HepG2 (cell line): ENCODE data around the gene AP3D1. TPM values are rescaled to one million over a fixed set of nuclear protein-coding genes. Genes with fewer than 3 reads are reported as not detected.

Source experiments
- ARNT2 ChIP-seq: sonication (generic); formaldehyde crosslinking; IDR thresholded peaks from 2 replicates; pipeline ENCODE4 v1.8.0; 2022; ENCODE audit warnings: mild to moderate bottlenecking, low read depth, missing genetic modification reagents, moderate library complexity
- LBX2 ChIP-seq: sonication (generic); formaldehyde crosslinking; IDR thresholded peaks from 2 replicates; pipeline ENCODE4 v1.5.0; 2020; ENCODE audit warnings: missing genetic modification reagents, mild to moderate bottlenecking, borderline replicate concordance
- MED13 ChIP-seq: sonication (generic); formaldehyde crosslinking; IDR thresholded peaks from 2 replicates; pipeline ENCODE4 v1.5.0; 2020; ENCODE audit warnings: missing genetic modification reagents
- MXD1 ChIP-seq: sonication (generic); formaldehyde crosslinking; IDR thresholded peaks from 2 replicates; pipeline ENCODE4 v1.4.0; 2020; ENCODE audit warnings: mild to moderate bottlenecking, missing genetic modification reagents
- NCOA2 ChIP-seq: sonication (generic); formaldehyde crosslinking; IDR thresholded peaks from 2 replicates; pipeline ENCODE4 v1.8.0; 2022; ENCODE audit warnings: inconsistent platforms
- ZBTB3 ChIP-seq: sonication (generic); formaldehyde crosslinking; IDR thresholded peaks from 2 replicates; pipeline ENCODE4 v1.4.0; 2020; ENCODE audit warnings: low read depth, mild to moderate bottlenecking, moderate library complexity, missing genetic modification reagents, borderline replicate concordance
- ZNF282 ChIP-seq: fragments of 450-650 bp; IDR thresholded peaks from 2 replicates; pipeline ENCODE4 v1.6.1; 2018; ENCODE audit not compliant: partially characterized antibody
- ZNF687 ChIP-seq: sonication (generic); formaldehyde crosslinking; IDR thresholded peaks from 2 replicates; pipeline ENCODE4 v1.5.1; 2020; ENCODE audit warnings: mild to moderate bottlenecking, missing genetic modification reagents, moderate library complexity
- polyA plus RNA-seq, 8 experiments: library from polyadenylated mRNA; depleted of rRNA in 3 of 8; stranded (reverse) in 7 of 8; unstranded in 1 of 8; fragments of >200 nt; fragmentation: Illumina TruSeq in 4 of 8; extraction: Trizol in 4 of 8; gene quantifications; 2 replicates each; pipeline versions ENCODE4 v1.2.1 to v1.2.3, GENCODE V29; 2011 to 2016; ENCODE audit warnings: low read depth in 4 of 8, missing spikeins in 1 of 8, mixed read lengths in 1 of 8; ENCODE audit not compliant: insufficient read depth in 1 of 8
- total RNA-seq, 5 experiments: library from RNA; depleted of rRNA; stranded (reverse); fragments of >200 nt; fragmentation: Illumina TruSeq; extraction: Trizol; gene quantifications; 2 replicates each; pipeline ENCODE4 v1.2.3, GENCODE V29; 2016; ENCODE audit warnings: low read depth in 1 of 5
- TF ChIP-seq, protein P1 (sequence below): sonication (generic); formaldehyde crosslinking; IDR thresholded peaks from 2 replicates; pipeline ENCODE4 v1.8.0; 2022; ENCODE audit warnings: mild to moderate bottlenecking, missing genetic modification reagents
- TF ChIP-seq, protein P2 (sequence below): sonication (generic); formaldehyde crosslinking; IDR thresholded peaks from 2 replicates; pipeline ENCODE4 v1.4.0; 2020; ENCODE audit warnings: mild to moderate bottlenecking, missing genetic modification reagents
- TF ChIP-seq, protein P3 (sequence below): IDR thresholded peaks from 2 replicates; pipeline ENCODE4 v1.6.1; 2016
- TF ChIP-seq, protein P4 (sequence below): sonication (generic); formaldehyde crosslinking; IDR thresholded peaks from 2 replicates; pipeline ENCODE4 v1.4.0; 2020; ENCODE audit warnings: mild to moderate bottlenecking, missing genetic modification reagents, borderline replicate concordance

The AP3D1 gene
- total and polyA plus RNA-seq, 2 of the 13 experiments (the other 11 are each of a cell fraction or from before 2014, with no cell fraction given): 68.0 to 82.6 TPM

DNA sequence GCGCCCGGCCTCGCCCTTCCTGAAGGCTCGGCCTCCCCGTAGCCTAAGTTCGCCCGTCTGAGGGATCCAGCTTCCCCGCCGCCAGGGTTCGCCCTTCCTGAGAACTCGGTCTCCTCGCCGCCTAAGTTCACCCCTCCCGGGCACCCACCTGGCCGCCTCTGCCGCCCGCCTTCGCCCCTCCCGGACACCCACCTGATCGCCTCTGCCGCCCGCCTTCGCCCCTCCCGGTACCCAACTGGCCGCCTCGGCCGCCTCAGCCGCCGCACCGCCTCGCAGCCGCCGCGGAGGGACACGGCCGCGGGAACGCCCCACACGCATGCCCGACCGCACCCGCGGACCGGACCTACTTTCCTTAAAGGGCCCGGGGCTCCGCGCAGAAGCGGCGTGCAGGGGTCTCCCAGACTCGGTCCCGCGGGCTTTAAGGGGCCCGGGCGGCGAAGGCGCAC, 55.3 kb downstream of the AP3D1 start, which contains the start of gene MOB3A (continued):
- TF ChIP-seq, protein P1, sequence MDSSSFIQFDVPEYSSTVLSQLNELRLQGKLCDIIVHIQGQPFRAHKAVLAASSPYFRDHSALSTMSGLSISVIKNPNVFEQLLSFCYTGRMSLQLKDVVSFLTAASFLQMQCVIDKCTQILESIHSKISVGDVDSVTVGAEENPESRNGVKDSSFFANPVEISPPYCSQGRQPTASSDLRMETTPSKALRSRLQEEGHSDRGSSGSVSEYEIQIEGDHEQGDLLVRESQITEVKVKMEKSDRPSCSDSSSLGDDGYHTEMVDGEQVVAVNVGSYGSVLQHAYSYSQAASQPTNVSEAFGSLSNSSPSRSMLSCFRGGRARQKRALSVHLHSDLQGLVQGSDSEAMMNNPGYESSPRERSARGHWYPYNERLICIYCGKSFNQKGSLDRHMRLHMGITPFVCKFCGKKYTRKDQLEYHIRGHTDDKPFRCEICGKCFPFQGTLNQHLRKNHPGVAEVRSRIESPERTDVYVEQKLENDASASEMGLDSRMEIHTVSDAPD (CRISPR knock-in tag): peak; percentile 69; the same call in 1 of the 2 replicates
- TF ChIP-seq, protein P2, sequence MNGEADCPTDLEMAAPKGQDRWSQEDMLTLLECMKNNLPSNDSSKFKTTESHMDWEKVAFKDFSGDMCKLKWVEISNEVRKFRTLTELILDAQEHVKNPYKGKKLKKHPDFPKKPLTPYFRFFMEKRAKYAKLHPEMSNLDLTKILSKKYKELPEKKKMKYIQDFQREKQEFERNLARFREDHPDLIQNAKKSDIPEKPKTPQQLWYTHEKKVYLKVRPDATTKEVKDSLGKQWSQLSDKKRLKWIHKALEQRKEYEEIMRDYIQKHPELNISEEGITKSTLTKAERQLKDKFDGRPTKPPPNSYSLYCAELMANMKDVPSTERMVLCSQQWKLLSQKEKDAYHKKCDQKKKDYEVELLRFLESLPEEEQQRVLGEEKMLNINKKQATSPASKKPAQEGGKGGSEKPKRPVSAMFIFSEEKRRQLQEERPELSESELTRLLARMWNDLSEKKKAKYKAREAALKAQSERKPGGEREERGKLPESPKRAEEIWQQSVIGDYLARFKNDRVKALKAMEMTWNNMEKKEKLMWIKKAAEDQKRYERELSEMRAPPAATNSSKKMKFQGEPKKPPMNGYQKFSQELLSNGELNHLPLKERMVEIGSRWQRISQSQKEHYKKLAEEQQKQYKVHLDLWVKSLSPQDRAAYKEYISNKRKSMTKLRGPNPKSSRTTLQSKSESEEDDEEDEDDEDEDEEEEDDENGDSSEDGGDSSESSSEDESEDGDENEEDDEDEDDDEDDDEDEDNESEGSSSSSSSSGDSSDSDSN (CRISPR knock-in tag): peak; percentile 83
- peak; percentile 92 for TF ChIP-seq ZNF687
- TF ChIP-seq NCOA2 (CRISPR knock-in tag): peak; percentile 21; the same call in 1 of the 2 replicates
- TF ChIP-seq, protein P3, sequence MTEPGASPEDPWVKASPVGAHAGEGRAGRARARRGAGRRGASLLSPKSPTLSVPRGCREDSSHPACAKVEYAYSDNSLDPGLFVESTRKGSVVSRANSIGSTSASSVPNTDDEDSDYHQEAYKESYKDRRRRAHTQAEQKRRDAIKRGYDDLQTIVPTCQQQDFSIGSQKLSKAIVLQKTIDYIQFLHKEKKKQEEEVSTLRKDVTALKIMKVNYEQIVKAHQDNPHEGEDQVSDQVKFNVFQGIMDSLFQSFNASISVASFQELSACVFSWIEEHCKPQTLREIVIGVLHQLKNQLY (CRISPR knock-in tag): peak; percentile 44; the same call in 1 of the 2 replicates
- TF ChIP-seq ZNF282: no peak
- TF ChIP-seq, protein P4, sequence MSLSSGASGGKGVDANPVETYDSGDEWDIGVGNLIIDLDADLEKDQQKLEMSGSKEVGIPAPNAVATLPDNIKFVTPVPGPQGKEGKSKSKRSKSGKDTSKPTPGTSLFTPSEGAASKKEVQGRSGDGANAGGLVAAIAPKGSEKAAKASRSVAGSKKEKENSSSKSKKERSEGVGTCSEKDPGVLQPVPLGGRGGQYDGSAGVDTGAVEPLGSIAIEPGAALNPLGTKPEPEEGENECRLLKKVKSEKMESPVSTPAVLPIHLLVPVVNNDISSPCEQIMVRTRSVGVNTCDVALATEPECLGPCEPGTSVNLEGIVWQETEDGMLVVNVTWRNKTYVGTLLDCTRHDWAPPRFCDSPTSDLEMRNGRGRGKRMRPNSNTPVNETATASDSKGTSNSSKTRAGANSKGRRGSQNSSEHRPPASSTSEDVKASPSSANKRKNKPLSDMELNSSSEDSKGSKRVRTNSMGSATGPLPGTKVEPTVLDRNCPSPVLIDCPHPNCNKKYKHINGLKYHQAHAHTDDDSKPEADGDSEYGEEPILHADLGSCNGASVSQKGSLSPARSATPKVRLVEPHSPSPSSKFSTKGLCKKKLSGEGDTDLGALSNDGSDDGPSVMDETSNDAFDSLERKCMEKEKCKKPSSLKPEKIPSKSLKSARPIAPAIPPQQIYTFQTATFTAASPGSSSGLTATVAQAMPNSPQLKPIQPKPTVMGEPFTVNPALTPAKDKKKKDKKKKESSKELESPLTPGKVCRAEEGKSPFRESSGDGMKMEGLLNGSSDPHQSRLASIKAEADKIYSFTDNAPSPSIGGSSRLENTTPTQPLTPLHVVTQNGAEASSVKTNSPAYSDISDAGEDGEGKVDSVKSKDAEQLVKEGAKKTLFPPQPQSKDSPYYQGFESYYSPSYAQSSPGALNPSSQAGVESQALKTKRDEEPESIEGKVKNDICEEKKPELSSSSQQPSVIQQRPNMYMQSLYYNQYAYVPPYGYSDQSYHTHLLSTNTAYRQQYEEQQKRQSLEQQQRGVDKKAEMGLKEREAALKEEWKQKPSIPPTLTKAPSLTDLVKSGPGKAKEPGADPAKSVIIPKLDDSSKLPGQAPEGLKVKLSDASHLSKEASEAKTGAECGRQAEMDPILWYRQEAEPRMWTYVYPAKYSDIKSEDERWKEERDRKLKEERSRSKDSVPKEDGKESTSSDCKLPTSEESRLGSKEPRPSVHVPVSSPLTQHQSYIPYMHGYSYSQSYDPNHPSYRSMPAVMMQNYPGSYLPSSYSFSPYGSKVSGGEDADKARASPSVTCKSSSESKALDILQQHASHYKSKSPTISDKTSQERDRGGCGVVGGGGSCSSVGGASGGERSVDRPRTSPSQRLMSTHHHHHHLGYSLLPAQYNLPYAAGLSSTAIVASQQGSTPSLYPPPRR (CRISPR knock-in tag): no peak
- no peak for TF ChIP-seq MED13
- peak; percentile 88 for TF ChIP-seq ZBTB3 (CRISPR knock-in tag)
- peak; percentile 76; the same call in 1 of the 2 replicates for TF ChIP-seq LBX2 (CRISPR knock-in tag)
- peak; percentile 64 for TF ChIP-seq ARNT2 (CRISPR knock-in tag)
- TF ChIP-seq MXD1 (CRISPR knock-in tag): peak; percentile 79; the same call in 1 of the 2 replicates
